HG03469 (cell line): Measurements from ENCODE around the gene MAST4.

Experiments used
- ATAC-seq: cut with Tn5 transposase; IDR thresholded peaks from one replicate; pipeline ENCODE4 v1.9.1; 2021; ENCODE audit warnings: mild to moderate bottlenecking, moderate library complexity, moderate number of reproducible peaks; ENCODE audit not compliant: unreplicated experiment

Gene MAST4

GRCh38 chr5:67195406-67196275 lies 599.4 kb downstream of the MAST4 start:
- ATAC-seq = no peak

- ATAC-seq = no peak
Observed at GRCh38 chr5:67196537-67197059, 600.4 kb downstream of the MAST4 start, which contains the start of gene CD180. TSS of gene CD180 (minus strand) at chr5:67196799. CDS start at chr5:67196641, 158 bp downstream.

GRCh38 chr5:67197536-67197935 lies 601.3 kb downstream of the MAST4 start:
- ATAC-seq = no peak

- no peak for ATAC-seq
Observed at GRCh38 chr5:67198917-67199316, 602.7 kb downstream of the MAST4 start.

- ATAC-seq = no peak
Observed at GRCh38 chr5:67199859-67200258, 603.7 kb downstream of the MAST4 start.

- ATAC-seq = no peak
Observed at GRCh38 chr5:67200809-67201562, 604.8 kb downstream of the MAST4 start.

- ATAC-seq = no peak
Observed at GRCh38 chr5:67201897-67202549, 605.8 kb downstream of the MAST4 start.

GRCh38 chr5:67202828-67203227 lies 606.6 kb downstream of the MAST4 start:
- ATAC-seq = no peak

- no peak for ATAC-seq
Observed at GRCh38 chr5:67203701-67204074, 607.5 kb downstream of the MAST4 start.

- ATAC-seq = no peak
Observed at GRCh38 chr5:67204821-67205220, 608.6 kb downstream of the MAST4 start.

- ATAC-seq = no peak
Observed at GRCh38 chr5:67205981-67206380, 609.8 kb downstream of the MAST4 start.

GRCh38 chr5:67206461-67206860 lies 610.3 kb downstream of the MAST4 start:
- no peak for ATAC-seq

GRCh38 chr5:67206929-67207328 lies 610.7 kb downstream of the MAST4 start:
- ATAC-seq = peak; percentile 80

- ATAC-seq = no peak
Observed at GRCh38 chr5:67208403-67208802, 612.2 kb downstream of the MAST4 start.

GRCh38 chr5:67209141-67209771 lies 613.1 kb downstream of the MAST4 start:
- ATAC-seq = peak; percentile 26

- ATAC-seq = no peak
Observed at GRCh38 chr5:67211926-67212325, 615.7 kb downstream of the MAST4 start.

GRCh38 chr5:67214036-67214435 lies 617.8 kb downstream of the MAST4 start:
- no peak for ATAC-seq

GRCh38 chr5:67214707-67215447 lies 618.7 kb downstream of the MAST4 start:
- ATAC-seq = no peak

GRCh38 chr5:67215519-67216471 lies 619.6 kb downstream of the MAST4 start:
- peak; percentile 99 for ATAC-seq
